ENCODE measurements around the gene TMEM258.

DNA sequence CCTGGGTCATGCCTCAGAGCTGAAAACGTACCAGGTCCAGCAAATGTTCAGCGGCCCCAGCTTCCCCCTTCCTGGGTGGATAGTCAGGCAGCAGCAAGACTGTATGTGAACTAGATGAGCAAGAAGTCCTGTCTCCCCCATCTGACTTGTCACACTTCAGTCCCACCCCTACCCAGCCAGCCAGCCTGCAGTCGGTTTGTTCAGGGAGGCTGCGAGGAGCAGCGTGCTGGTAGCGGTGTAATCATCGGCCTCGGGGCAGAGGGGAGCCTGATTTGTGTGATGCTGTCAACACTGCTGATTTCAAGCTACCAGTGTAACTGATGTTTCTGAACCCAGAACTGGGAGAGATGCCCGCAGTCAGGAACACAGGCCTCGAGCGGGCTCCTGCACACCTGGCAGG lies 9.6 kb downstream of the TMEM258 start:
- TF ChIP-seq CTBP1 (IDR thresholded peaks at IDR 0.05; ENCODE audit: borderline replicate concordance) (no peak), TARDBP (IDR thresholded peaks at IDR 0.05) (no peak), BHLHE40 (IDR thresholded peaks at IDR 0.05; ENCODE audit: borderline replicate concordance) (no peak), FOXM1 (IDR thresholded peaks at IDR 0.05; ENCODE audit: borderline replicate concordance) (no peak), SUZ12 (IDR thresholded peaks at IDR 0.05) (no peak), SP1 (IDR thresholded peaks at IDR 0.05) (no peak)

All from HEK293T (cell line).